Activated naive CD4-positive, alpha-beta T cell treated with anti-CD3 and anti-CD28 coated beads, Interleukin-2, amount 50 U/mL, for 72 hours (primary cell): ENCODE results near the gene HNRNPK. TPM values are rescaled to one million over a fixed set of nuclear protein-coding genes. Genes with fewer than 3 reads are reported as not detected.

Source experiments
- ATAC-seq, 2 donors: fragments of 150-1000 bp; cut with Tn5 transposase; 2 replicates each; pipeline ENCODE4 v1.10.0; 2021; ENCODE audit warnings: mild to moderate bottlenecking in 2 of 2, moderate library complexity in 2 of 2
- DNase-seq, 2 donors: peaks; one replicate each; pipeline ENCODE4 v3.0.0; 2021 to 2022; ENCODE audit warnings: low spot score in 2 of 2
- H3K27ac Mint-ChIP-seq, 2 donors: one replicate each; pipeline ENCODE4 v1.8.0; 2022; ENCODE audit warnings: mild to moderate bottlenecking in 2 of 2, mixed read lengths in 2 of 2
- H3K36me3 Mint-ChIP-seq, 2 donors: one replicate each; pipeline ENCODE4 v1.8.0; 2022; ENCODE audit warnings: mixed read lengths in 2 of 2
- H3K9me3 Mint-ChIP-seq, 2 donors: one replicate each; pipeline ENCODE4 v1.8.0; 2022; ENCODE audit warnings: mixed read lengths in 2 of 2
- total RNA-seq, 2 donors: library from RNA; stranded (reverse); gene quantifications; one replicate each; pipeline ENCODE4 v1.2.3, GENCODE V29; 2022

HNRNPK gene
- total RNA-seq, 2 donors from 2014 or later: 568 to 788 TPM

DNA sequence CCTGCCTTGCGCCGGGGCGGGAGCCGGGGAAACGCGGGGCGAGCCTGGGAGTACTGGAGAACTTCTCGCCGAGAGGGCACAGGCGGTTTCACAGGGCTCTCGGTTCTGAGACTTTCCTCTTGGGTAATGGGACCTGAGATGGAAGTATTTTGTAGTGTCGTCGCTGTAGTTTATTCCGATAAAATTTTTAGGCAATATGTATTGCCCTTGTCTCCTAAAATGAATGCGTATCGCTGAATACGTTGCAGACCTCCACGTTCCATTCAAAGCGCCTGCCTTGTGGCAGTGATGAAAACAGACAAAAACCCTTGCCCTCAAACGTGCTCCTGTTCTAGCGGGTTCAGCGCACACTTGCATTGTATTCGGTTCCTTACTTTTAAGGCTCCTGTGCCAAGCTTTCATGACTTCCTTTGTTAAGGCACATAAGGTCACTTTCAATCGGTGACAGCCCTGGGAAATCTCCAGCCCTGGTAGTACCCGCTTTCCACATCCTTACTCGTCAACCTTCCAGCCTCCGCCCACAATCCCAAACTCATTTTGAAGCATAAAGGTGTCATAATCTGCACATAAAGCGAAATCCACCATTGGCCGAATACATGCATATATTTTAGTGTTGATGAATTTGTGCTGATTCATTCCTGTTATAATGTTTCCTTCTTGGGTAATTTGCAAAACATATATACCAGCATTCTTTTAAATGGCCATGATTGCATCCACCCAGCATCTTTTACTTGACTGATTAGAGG lies 1.3 kb upstream of the HNRNPK start:
- no peak for DNase-seq
- ATAC-seq: no peak
- H3K9me3 Mint-ChIP-seq: no peaks in the 10 kb centered on the region

DNA sequence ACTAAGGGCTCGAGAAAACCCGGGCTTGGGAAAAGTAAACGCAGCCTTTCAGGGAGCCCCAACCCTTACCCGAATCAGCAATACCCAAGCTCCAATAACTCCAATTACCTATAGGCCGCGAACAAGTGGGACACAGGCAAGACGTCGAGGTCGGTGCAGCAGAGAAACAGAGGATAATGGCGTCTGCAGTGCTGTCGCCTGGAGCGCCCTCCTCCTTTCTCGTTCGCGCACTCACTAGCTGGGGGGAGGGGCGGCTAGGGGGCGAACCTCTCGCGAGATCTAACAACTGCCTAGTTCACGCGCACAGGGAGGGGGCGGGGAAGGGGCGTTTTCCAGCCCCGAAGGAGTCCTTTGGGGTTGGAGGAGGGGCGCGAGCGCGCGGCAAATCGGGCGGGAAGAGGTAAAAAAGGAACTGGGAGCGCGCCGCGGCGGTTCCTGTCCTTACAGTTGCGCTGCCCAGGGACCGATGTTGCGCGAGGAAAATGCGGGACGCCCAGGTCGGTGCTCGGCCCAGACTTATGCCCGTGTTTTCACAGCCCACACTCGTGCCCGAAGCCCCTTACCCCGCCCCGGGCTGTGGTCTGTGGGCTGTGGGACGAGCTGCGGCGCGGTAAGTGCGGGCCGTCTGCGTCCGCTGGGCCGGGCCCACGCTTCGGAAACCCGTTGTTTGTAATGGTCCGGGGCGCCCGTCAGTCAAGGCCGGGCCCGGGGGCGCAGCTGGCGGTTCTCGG lies 545 bp upstream of the HNRNPK start, which contains the start of gene RMI1:
RMI1 (plus strand) TSS at position 411 of the 731 bp plus-strand sequence. CDS start 20,182 bp downstream, outside the sequence.
- H3K9me3 Mint-ChIP-seq: no peaks in the 10 kb centered on the region
- peak; percentile 79 to 84 for ATAC-seq
- peak; percentile 96 to 97 for DNase-seq
- H3K36me3 Mint-ChIP-seq: peaks cover 48 to 70% of the 10 kb centered on the region in 2 donors
- peak within 1 kb of the TSS; percentile 93 to 99 for H3K27ac Mint-ChIP-seq

More for the DNA sequence above, 1.3 kb upstream of the HNRNPK start:
- Mint-ChIP-seq H3K36me3 (peaks cover 40 to 63% of the 10 kb centered on the region in 2 donors), H3K27ac (peak overlapping the region; percentile 93 to 96)

DNA sequence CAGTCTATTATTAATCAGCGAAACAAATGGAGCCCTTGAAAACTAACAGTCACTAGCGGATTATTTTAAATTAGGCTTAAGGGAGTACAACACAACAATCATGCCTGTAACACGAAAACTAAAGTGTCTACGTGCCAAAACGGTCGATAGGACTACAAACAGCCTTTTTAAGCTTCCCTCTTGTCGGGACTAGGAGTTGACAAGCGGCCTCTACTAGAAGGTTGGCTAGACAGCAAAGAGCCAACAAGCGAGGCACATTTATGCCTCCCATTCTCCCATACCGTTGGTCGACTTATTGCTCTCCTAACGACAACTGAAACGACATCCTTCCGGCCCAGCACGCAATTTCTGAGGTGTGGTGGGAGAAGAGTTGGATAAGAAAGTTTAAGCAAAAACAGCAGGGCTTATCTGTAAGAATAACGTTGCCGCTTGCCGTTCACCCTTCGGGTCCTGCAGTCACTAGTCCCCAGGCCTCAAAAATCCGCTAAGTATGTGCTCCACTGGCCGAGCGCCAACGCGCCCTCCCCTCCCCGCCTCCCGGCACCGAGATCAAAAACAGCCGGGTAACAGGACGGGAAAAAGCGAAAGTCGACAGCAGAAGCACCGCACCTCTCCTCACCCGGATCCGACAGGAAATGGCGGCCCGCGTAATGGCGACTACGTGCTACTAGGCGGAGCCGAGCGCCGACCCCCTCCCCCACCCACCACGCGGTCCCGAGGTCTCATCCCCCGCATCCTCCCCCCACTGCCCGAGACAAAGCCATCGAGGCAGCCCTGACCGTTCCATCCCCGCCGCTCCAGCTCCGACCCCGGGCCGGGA lies 813 bp downstream of the HNRNPK start:
- Mint-ChIP-seq H3K36me3 (peaks cover 61 to 84% of the 10 kb centered on the region in 2 donors), H3K9me3 (no peaks in the 10 kb centered on the region), H3K27ac (peak overlapping the region; percentile 93 to 99)
- DNase-seq: peak; percentile 83 to 86
- peak; percentile 54 to 55 for ATAC-seq

DNA sequence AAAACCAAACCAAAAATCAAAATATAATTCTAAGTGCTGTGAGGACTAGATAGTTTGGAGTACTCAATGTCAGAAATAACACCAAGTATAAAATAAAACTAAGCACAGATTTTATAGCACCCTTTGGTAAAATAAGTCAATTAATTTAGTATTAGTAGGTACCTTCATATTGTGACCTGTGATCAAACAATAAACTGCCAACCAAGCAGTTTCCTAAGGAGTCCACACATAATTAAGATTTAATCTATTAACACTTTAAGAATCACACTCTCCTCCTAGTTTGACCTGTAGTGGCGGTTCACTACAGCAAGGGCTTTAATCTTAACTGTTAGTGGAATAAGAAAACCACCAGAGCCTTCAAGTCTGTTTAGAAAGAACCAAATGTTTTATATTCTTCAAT lies 2.8 kb downstream of the HNRNPK start:
- DNase-seq (no peak), ATAC-seq (no peak)
- Mint-ChIP-seq H3K9me3 (no peaks in the 10 kb centered on the region), H3K27ac (peak overlapping the region; percentile 93 to 99), H3K36me3 (peaks cover 58 to 87% of the 10 kb centered on the region in 2 donors)

DNA sequence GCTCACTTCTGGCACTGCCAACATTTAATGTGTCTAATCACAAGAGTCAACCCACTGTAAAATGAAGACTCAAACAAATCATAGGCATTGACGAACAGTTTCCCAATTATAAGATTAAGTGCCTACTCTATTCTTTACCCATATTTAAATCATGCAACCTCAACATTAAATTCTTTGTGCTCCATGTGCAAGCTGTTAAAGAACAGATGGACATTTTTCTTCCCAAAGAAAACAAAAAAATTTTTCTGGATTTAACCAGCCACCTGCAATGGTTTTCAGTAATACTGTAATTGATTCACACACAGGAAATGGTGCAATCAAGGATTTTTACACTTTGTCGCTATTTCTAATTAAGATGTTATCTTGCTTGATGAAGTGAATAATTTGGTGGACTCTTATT lies 3.6 kb downstream of the HNRNPK start:
- Mint-ChIP-seq H3K36me3 (peaks cover 62 to 89% of the 10 kb centered on the region in 2 donors), H3K27ac (peak overlapping the region in 1 of 2 donors; percentile 94), H3K9me3 (no peaks in the 10 kb centered on the region)
- ATAC-seq: no peak
- no peak for DNase-seq

DNA sequence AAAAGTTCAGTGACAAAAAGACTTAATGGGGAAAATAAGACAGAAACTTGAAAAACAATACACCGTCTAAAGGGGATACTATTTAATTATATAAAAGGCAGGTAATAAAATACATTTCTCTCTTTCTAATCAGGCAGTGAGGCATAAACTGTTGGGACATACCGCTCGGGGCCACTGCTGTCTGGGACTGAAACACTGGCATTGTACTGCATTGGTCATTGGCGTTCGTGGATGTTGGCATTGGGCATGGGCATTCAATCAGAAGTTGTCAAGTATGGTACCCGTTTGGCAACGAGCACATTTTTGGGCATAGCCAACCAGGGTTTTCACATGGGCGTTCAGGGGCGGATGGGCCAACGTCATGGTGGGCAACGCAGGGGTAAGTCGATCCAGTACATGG lies 4.7 kb downstream of the HNRNPK start:
- Mint-ChIP-seq H3K27ac (peak overlapping the region; percentile 20 to 96), H3K36me3 (peaks cover 64 to 90% of the 10 kb centered on the region in 2 donors), H3K9me3 (no peaks in the 10 kb centered on the region)
- DNase-seq: no peak
- no peak for ATAC-seq

DNA sequence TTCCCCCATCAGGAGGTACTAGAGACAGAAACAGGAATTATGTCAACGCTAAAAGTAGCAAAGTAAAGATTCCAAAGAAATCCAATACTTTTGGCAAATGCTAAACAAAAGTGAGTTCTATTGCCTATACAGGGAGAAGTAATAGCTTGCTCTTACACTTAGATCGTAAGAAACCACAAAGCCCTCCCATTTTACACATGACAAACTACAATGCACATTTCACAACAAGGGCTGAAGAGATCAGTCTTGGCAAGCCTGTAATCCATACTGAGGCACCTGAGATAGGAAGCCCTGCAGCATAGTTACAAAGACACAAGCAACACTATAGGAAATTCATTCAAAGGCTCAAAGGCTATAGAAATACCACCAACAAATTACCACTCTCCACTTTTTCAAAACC lies 7.7 kb downstream of the HNRNPK start:
- ATAC-seq (no peak), DNase-seq (no peak)
- H3K36me3 Mint-ChIP-seq: peaks cover 54 to 82% of the 10 kb centered on the region in 2 donors
- H3K9me3 Mint-ChIP-seq: no peaks in the 10 kb centered on the region
- H3K27ac Mint-ChIP-seq: peak overlapping the region in 1 of 2 donors; percentile 62

DNA sequence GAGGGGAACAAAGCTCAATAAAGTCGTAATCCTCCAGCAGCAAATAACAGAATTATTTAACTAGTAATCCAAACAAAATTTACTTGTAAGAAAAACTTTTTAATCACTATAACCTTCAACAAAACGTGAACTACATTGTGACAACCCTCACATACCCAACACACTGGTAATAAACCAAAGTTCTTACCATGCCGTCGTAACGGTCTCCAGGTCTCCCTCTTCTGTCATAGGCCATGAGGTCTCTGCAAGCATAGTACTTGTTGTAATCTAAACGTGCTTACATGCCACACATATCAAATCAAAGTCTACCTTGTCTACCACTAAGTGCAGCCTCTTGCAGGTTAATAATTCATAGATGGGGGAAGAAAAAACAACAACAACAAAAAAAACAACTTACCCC lies 8.5 kb downstream of the HNRNPK start:
- ATAC-seq (no peak), DNase-seq (no peak)
- Mint-ChIP-seq H3K27ac (peak overlapping the region in 1 of 2 donors; percentile 73), H3K9me3 (no peaks in the 10 kb centered on the region), H3K36me3 (peaks cover 50 to 78% of the 10 kb centered on the region in 2 donors)

DNA sequence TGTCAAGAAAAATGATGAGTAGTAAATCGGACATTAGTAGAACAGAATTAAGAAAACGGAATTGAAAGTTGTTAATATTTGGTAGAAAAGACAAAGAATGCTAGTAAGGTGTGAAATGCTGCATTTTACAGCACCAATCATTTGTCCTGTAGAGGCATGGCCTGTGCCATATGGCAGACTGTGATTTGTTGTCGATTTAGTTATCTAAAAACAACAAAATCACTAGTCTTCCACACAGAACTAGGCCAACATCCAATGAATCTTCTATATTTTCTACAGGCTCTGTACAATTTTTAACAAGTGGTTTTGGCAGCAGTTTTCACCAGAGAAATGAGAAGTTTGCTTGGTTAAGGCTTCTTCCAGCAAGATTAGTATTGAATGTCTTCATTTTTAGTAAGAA lies 10.4 kb downstream of the HNRNPK start:
- peak overlapping the region in 1 of 2 donors; percentile 73 for H3K27ac Mint-ChIP-seq
- no peaks in the 10 kb centered on the region for H3K9me3 Mint-ChIP-seq
- ATAC-seq: no peak
- peaks cover 32 to 59% of the 10 kb centered on the region in 2 donors for H3K36me3 Mint-ChIP-seq
- DNase-seq: no peak

DNA sequence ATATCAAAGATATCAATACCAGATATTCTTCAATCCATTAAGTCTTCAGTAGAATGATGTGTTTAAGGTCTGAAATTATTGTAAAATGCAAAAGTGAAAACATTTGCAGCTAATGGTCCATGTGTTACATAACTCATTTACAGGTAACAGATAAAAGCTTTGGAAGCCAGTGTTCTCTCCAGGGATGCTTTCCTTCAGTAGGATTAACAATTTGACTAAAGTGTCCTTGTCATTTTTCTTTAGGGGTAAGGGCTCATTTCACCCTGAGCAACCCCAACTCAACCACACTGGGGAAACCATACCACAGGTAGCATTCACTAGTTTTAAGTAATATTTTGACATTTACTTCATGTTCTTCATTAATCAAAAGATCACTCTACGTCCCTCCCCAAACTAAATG lies 12.9 kb downstream of the HNRNPK start:
- H3K36me3 Mint-ChIP-seq: peaks cover 22 to 41% of the 10 kb centered on the region in 2 donors
- H3K9me3 Mint-ChIP-seq: no peaks in the 10 kb centered on the region
- DNase-seq (no peak), ATAC-seq (no peak)
- H3K27ac Mint-ChIP-seq: peak overlapping the region; percentile 18 to 59

DNA sequence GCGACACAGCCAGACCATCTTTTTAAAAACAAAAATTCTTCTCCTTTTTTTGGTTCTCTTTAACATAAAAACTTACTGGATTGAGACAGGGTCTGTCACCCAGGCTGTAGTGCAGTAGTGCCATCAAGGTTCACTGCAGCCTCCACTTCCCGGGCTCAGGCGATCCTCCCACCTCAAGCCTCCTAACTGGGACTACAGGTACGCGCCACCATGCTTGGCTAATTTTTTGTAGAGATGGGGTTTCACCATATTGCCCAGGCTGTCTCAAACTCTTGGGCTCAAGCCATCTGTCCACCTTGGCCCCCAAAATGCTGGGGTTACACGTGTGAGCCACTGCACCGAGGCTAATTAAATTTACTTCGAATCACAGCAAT lies 13.8 kb downstream of the HNRNPK start:
- Mint-ChIP-seq H3K36me3 (peaks cover 13 to 35% of the 10 kb centered on the region in 2 donors), H3K9me3 (no peaks in the 10 kb centered on the region), H3K27ac (peak overlapping the region; percentile 5 to 75)
- DNase-seq: no peak
- peak in 1 of 2 donors; percentile 9 for ATAC-seq

DNA sequence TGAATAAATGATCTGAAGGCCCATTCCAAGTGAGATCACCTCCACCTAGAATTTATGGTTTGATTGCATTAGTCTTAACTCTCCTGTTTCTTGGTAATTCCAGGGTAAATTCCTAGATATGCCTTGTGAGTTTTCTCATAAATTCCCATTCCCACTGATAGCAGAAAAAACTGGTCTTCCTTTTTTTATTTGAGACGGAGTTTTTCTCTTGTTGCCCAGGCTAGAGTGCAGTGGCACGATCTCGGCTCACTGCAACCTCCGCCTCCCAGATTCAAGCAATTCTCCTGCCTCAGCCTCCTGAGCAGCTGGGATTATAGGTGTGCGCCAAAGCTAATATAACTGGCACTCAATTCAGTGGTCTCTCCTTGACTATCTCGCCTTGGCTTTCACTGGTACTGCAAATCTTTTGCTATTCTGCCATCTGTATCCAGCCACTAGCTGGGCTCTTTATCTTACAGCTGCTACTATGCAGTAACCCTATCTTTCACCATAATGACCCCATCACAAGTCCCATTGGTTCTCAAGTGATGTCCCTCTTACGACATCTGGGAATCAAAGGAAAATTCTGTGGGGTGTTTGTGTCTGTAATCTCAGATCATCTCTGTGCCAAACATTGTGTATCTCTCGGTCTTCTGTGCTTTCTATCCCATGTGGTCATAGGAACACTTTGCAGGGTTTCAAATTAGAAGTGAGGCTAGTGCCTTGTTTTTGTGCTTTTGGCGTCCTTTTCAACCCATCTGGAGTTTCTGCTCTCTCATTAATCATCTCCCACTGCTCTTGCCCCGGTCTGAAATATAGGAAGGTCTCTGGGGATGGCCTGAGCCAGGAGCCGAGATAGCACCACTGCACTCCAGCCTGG lies 14.4 kb downstream of the HNRNPK start:
- H3K9me3 Mint-ChIP-seq: no peaks in the 10 kb centered on the region
- H3K27ac Mint-ChIP-seq: peak overlapping the region; percentile 55 to 75
- peak; percentile 4 to 22 for ATAC-seq
- no peak for DNase-seq
- peaks cover 11 to 29% of the 10 kb centered on the region in 2 donors for H3K36me3 Mint-ChIP-seq

DNA sequence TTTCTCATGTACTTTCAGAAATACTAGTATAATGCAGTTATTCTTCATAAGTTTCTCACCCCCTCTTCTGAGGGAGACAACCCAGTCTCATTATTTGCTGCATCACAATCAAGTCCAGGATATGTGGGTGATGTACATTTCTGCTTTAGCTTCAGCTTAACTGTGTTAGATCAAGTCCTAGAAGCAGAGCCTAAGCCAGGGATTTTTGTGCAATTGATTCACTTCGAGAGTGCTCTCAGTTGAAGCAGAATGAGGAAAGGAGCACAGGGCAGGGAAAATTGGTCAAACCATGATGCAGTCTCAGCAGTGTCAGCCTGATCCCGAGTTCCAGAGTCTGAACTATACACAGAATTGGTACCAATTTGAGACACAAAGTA lies 15.1 kb downstream of the HNRNPK start:
- Mint-ChIP-seq H3K9me3 (no peaks in the 10 kb centered on the region), H3K27ac (peak overlapping the region; percentile 55 to 75), H3K36me3 (peaks cover 6 to 23% of the 10 kb centered on the region in 2 donors)
- peak; percentile 5 to 8 for ATAC-seq
- no peak for DNase-seq

DNA sequence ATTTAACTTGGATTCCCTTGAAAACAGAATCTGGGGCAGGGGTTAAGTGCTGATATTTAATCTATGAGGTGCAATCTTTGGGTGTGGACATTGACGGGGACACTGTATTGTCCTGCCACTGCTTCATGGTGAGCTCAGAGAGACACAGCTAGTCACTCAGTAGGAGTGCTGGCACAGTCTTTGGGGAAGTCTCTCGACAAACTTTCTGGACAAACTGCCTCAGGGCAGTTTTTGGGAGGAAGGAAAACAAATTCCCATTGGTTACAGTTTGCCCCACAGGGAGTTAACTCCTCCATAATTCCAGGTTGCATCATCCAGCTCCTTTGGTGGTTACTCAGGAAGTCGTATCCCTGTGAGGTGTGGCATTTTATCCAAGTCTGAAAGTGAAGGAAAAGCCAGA lies 17.9 kb downstream of the HNRNPK start:
- DNase-seq: no peak
- Mint-ChIP-seq H3K27ac (peak overlapping the region in 1 of 2 donors; percentile 87), H3K9me3 (no peaks in the 10 kb centered on the region), H3K36me3 (peaks cover under 1 to 3% of the 10 kb centered on the region in 2 donors)
- no peak for ATAC-seq

DNA sequence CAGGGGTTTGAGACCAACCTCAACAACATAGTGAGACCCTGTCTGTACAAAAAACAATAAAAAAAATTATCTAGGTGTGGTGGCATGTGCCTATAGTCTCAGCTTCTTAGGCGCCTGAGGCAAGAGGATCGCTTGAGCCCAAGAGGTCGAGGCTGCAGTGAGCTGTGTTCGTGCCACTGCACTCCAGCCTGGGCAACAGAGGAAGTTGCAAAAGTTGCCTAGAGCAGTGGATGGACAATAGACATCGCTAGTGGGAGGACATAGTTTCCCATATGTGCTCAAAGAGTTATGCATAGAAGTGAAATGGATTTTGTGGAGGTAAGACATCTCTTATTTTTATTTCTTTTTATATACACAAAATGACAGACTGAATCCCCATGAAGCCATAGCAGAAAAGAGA lies 19.0 kb downstream of the HNRNPK start:
- Mint-ChIP-seq H3K36me3 (peaks cover 6 to 12% of the 10 kb centered on the region in 2 donors), H3K9me3 (no peaks in the 10 kb centered on the region), H3K27ac (peak overlapping the region in 1 of 2 donors; percentile 50)
- ATAC-seq: no peak
- no peak for DNase-seq

DNA sequence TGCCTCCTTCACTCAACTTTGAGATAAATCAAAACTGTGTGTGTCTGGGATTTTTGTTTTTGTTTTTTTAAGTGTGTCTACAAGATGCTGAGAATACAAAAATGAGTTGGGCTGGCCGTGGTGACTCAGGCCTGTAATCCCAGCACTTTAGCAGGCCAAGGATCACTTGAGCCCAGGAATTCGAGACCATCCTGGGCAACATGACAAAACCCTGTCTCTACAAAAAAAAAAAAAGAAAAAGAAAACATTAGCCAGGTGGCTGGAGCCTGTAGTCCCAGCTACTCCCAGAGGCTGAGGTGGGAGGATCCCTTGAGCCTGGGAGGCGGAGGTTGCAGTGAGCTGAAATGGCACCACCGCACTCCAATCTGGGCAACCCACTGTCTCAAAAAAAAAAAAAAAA lies 21.0 kb downstream of the HNRNPK start:
- Mint-ChIP-seq H3K36me3 (peaks cover 16% of the 10 kb centered on the region in 2 donors), H3K27ac (no peak overlapping the region), H3K9me3 (no peaks in the 10 kb centered on the region)
- DNase-seq (no peak), ATAC-seq (no peak)
